Smooth muscle cell (in vitro differentiated cells): ENCODE data around the gene ABI2. TPM values are rescaled to one million over a fixed set of nuclear protein-coding genes. Genes with fewer than 3 reads are reported as not detected.

Source experiments
- DNase-seq: peaks from one replicate; lab custom pipeline; 2025; ENCODE audit not compliant: unreplicated experiment; lab: John Stamatoyannopoulos, UW
- H2AFZ ChIP-seq: fragments of 200-600 bp; sonication (generic); 2 replicates; pipeline ENCODE4 v1.6.0; 2016; ENCODE audit warnings: antibody characterized with exemption, low read depth, mild to moderate bottlenecking
- H3F3A ChIP-seq: fragments of 200-600 bp; sonication (generic); 2 replicates; pipeline ENCODE4 v1.6.0; 2017; ENCODE audit warnings: antibody characterized with exemption, low read depth
- H3K27ac ChIP-seq: fragments of 200-600 bp; sonication (generic); 2 replicates; pipeline ENCODE4 v1.5.1; 2016; ENCODE audit warnings: low read depth, mild to moderate bottlenecking
- H3K27me3 ChIP-seq: fragments of 200-600 bp; sonication (generic); 2 replicates; pipeline ENCODE4 v1.6.1; 2016; ENCODE audit warnings: low read depth, mild to moderate bottlenecking
- H3K36me3 ChIP-seq: fragments of 200-600 bp; sonication (generic); 2 replicates; pipeline ENCODE4 v1.5.1; 2016; ENCODE audit warnings: low read depth
- H3K4me1 ChIP-seq: fragments of 200-600 bp; sonication (generic); 2 replicates; pipeline ENCODE4 v1.5.1; 2016; ENCODE audit warnings: low read depth
- H3K4me2 ChIP-seq: fragments of 200-600 bp; sonication (generic); 2 replicates; pipeline ENCODE4 v1.6.0; 2016; ENCODE audit warnings: mild to moderate bottlenecking
- H3K4me3 ChIP-seq: fragments of 200-600 bp; sonication (generic); 2 replicates; pipeline ENCODE4 v1.5.1; 2016; ENCODE audit warnings: mild to moderate bottlenecking
- H3K79me2 ChIP-seq: fragments of 200-600 bp; sonication (generic); 2 replicates; pipeline ENCODE4 v1.6.0; 2016; ENCODE audit warnings: low read depth, mild to moderate bottlenecking
- H3K9ac ChIP-seq: fragments of 200-600 bp; sonication (generic); 2 replicates; pipeline ENCODE4 v1.6.0; 2016; ENCODE audit warnings: low read depth
- H3K9me3 ChIP-seq: fragments of 200-600 bp; sonication (generic); replicated peaks from 2 replicates; pipeline ENCODE4 v1.5.1; 2016; ENCODE audit warnings: low read depth
- H4K20me1 ChIP-seq: fragments of 200-600 bp; sonication (generic); 2 replicates; pipeline ENCODE4 v1.6.0; 2016; ENCODE audit warnings: low read depth
- WGBS: methylation state at CpG from one replicate; pipeline ENCODE4 v1.1.7; 2016; ENCODE audit warnings: low lambda C conversion rate; 5-methylcytosine and 5-hydroxymethylcytosine counted together
- polyA plus RNA-seq: library from polyadenylated mRNA; unstranded; fragments of >200 nt; fragmentation: Nextera tagmentation; extraction: Ambion mirVana; gene quantifications from 2 replicates; pipeline ENCODE4 v1.2.1, GENCODE V29; 2016
- total RNA-seq: library from RNA; depleted of rRNA; stranded (reverse); fragments of >200 nt; gene quantifications from 2 replicates; pipeline ENCODE4 v1.2.3, GENCODE V29; 2014
- TF ChIP-seq, protein P1 (sequence below): fragments of 200-600 bp; sonication (generic); IDR thresholded peaks from 2 replicates; pipeline ENCODE4 v1.5.1; 2017; ENCODE audit warnings: borderline replicate concordance, mild to moderate bottlenecking, antibody characterized with exemption; ENCODE audit not compliant: insufficient read depth, poor library complexity, severe bottlenecking

The ABI2 gene
- total and polyA plus RNA-seq, 2 experiments from 2014 or later: 25.5 to 34.2 TPM

DNA sequence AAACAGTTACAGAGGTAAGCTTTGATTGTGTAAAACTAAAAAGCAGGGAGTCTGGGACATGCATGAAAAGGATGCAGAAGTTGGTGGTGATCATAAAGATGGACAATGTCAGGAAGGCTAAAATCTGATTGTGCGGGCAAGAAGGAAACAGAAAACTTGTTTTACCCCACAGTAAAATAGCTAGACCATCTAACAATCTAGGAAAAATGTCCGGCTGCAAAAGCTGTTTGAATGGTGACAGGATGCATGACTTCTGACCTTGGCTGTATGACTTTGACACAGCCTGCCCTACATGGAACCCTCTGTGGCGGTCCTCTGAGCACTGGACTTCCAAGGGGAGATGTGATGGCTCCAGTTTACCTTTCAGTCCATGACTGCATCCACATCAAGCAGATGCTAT, 113.3 kb downstream of the ABI2 start:
- peaks cover 6% of the 10 kb centered on the region for H3K79me2 ChIP-seq
- no peak overlapping the region for H2AFZ ChIP-seq
- no peak for DNase-seq
- H4K20me1 ChIP-seq: peaks cover 24% of the 10 kb centered on the region
- H3K27ac ChIP-seq: no peak overlapping the region
- no peak overlapping the region for H3K4me2 ChIP-seq
- H3K4me3 ChIP-seq: no peak overlapping the region
- H3K27me3 ChIP-seq: no peaks in the 10 kb centered on the region
- peaks cover 14% of the 10 kb centered on the region for H3F3A ChIP-seq
- 95% methylated on average over 3 of the region's 3 CpGs for WGBS
- no peaks in the 10 kb centered on the region for H3K9me3 ChIP-seq
- TF ChIP-seq, protein P1, sequence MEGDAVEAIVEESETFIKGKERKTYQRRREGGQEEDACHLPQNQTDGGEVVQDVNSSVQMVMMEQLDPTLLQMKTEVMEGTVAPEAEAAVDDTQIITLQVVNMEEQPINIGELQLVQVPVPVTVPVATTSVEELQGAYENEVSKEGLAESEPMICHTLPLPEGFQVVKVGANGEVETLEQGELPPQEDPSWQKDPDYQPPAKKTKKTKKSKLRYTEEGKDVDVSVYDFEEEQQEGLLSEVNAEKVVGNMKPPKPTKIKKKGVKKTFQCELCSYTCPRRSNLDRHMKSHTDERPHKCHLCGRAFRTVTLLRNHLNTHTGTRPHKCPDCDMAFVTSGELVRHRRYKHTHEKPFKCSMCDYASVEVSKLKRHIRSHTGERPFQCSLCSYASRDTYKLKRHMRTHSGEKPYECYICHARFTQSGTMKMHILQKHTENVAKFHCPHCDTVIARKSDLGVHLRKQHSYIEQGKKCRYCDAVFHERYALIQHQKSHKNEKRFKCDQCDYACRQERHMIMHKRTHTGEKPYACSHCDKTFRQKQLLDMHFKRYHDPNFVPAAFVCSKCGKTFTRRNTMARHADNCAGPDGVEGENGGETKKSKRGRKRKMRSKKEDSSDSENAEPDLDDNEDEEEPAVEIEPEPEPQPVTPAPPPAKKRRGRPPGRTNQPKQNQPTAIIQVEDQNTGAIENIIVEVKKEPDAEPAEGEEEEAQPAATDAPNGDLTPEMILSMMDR: no peak
- no peaks in the 10 kb centered on the region for H3K4me1 ChIP-seq
- H3K36me3 ChIP-seq: peaks cover 3% of the 10 kb centered on the region
- H3K9ac ChIP-seq: no peak overlapping the region

DNA sequence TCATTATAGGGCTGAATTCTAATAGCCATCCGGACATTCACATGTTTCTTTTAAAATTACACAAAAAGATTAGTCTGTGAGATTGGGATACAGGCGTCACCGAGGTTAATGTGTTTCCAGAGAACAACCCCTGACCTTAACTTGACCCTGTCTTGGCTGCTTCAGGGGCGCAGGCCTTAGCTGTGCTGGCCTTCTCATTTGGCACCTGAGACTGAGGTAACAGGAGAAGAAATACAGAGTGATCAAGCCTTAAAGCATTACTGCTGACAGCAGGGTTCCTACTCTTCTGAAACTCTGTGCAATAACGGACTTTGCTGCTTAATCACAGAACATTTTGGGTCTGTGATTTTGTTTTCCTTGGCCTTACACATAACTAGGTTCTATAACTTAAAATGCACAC, 114.3 kb downstream of the ABI2 start:
- peaks cover 6% of the 10 kb centered on the region for H3K36me3 ChIP-seq
- TF ChIP-seq, protein P1: no peak
- no peaks in the 10 kb centered on the region for H3K27me3 ChIP-seq
- H3K9ac ChIP-seq: no peak overlapping the region
- H3K79me2 ChIP-seq: peaks cover 6% of the 10 kb centered on the region
- no peaks in the 10 kb centered on the region for H3K4me1 ChIP-seq
- no peaks in the 10 kb centered on the region for H3K9me3 ChIP-seq
- H3F3A ChIP-seq: peaks cover 13% of the 10 kb centered on the region
- no peak overlapping the region for H3K4me3 ChIP-seq
- no peak overlapping the region for H3K4me2 ChIP-seq
- DNase-seq: no peak
- H2AFZ ChIP-seq: no peak overlapping the region
- WGBS: 93% methylated on average over 5 of the region's 5 CpGs
- H4K20me1 ChIP-seq: peaks cover 16% of the 10 kb centered on the region
- H3K27ac ChIP-seq: no peak overlapping the region

DNA sequence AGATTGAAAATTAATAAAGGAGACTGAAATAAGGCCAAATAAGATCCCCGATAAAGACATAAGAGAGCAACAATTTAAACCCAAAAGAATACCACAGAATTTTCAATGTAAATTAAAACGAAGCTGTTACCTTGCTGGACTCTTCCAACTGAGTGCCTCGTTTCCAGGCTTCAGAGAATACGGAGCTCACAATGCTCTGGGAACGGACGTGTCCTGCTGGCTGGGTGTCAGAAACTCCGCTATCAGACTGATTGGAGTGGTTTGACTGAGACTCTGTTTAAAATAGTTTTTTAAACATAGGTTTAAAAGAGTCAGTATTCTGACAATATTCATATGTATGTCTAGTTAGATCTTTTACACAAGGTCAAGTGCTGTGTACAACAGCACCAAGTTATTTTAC, 116.5 kb downstream of the ABI2 start:
- TF ChIP-seq, protein P1: no peak
- Histone ChIP-seq H3K36me3 (peaks cover 21% of the 10 kb centered on the region), H3K4me3 (no peak overlapping the region), H2AFZ (no peak overlapping the region), H3K4me2 (no peak overlapping the region), H3F3A (peaks cover 6% of the 10 kb centered on the region), H3K79me2 (no peaks in the 10 kb centered on the region), H3K9ac (no peak overlapping the region), H3K27ac (no peak overlapping the region), H4K20me1 (no peaks in the 10 kb centered on the region), H3K27me3 (no peaks in the 10 kb centered on the region), H3K9me3 (no peaks in the 10 kb centered on the region), H3K4me1 (no peaks in the 10 kb centered on the region)
- no peak for DNase-seq
- WGBS: 94% methylated on average over 7 of the region's 7 CpGs

DNA sequence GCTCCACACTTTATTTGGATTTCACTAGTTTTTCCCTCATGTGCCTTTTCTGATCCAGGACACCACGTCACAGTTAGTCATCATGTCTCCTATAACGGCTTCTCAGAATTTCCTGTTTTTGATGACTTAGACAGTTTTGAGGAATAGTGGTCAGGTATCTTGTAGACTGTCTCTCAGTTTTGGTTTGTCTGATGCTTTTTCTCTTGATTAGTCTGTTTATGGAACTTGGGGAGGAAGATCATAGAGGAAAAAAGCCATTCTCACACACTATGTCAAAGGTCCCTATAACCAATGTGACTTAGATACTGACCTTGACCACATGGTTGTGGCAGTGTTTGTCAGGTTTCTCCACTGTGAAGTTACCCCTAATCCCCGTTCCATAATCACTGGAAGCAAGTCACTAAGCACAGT, 117.9 kb downstream of the ABI2 start:
- H2AFZ ChIP-seq: no peak overlapping the region
- peak overlapping the region; percentile 35 for H3K27ac ChIP-seq
- H4K20me1 ChIP-seq: no peaks in the 10 kb centered on the region
- DNase-seq: no peak
- WGBS: 71% methylated on average over 3 of the region's 3 CpGs
- H3K9me3 ChIP-seq: no peaks in the 10 kb centered on the region
- H3F3A ChIP-seq: peaks cover 6% of the 10 kb centered on the region
- TF ChIP-seq, protein P1: no peak
- no peak overlapping the region for H3K4me2 ChIP-seq
- no peaks in the 10 kb centered on the region for H3K79me2 ChIP-seq
- H3K9ac ChIP-seq: no peak overlapping the region
- no peaks in the 10 kb centered on the region for H3K4me1 ChIP-seq
- no peak overlapping the region for H3K4me3 ChIP-seq
- H3K27me3 ChIP-seq: no peaks in the 10 kb centered on the region
- H3K36me3 ChIP-seq: peaks cover 21% of the 10 kb centered on the region
